HepG2 (cell line): ENCODE measurements around the gene PCYT2. TPM values are rescaled to one million over a fixed set of nuclear protein-coding genes. Genes with fewer than 3 reads are reported as not detected.

Experiments used
- ATAC-seq: fragments of 200-7000 bp; cut with Tn5 transposase; 3 replicates; pipeline ENCODE4 v1.9.1; 2020; ENCODE audit warnings: mild to moderate bottlenecking, moderate library complexity
- BruUV-seq: library from RNA; stranded (reverse); fragments of 400-500 nt; replicated peaks from 2 replicates; lab custom pipeline; 2021; lab: Mats Ljungman, UMichigan
- CTCF ChIA-PET: fragments of 300-600 bp; formaldehyde crosslinking; extraction: SDS; loops from one replicate; lab custom pipeline; 2021; ENCODE audit warnings: low total read pairs, inconsistent platforms, low intra/inter-chr PET ratio; lab: Yijun Ruan, JAX
- POLR2A ChIA-PET: fragments of 350-600 bp; sonication (Branson Sonifier 250); formaldehyde crosslinking; loops from one replicate; lab custom pipeline; 2020; ENCODE audit warnings: antibody characterized with exemption, inconsistent platforms; lab: Yijun Ruan, JAX
- DNase-seq: peaks from one replicate; pipeline ENCODE4 v3.0.0-alpha.2; 2015; ENCODE audit warnings: low spot score
- FAIRE-seq: peaks from 3 replicates; lab custom pipeline; 2011; peaks lifted over from hg19 to GRCh38; lab: Jason Lieb, UNC
- H2AFZ ChIP-seq: one replicate; pipeline ENCODE4 v1.6.1; 2011; ENCODE audit warnings: low read length, inconsistent platforms
- H3K27ac ChIP-seq: fragments of 300-600 bp; 3 replicates; pipeline ENCODE4 v1.8.0; 2011; ENCODE audit warnings: mixed run types, mild to moderate bottlenecking, mixed read lengths, low read length, inconsistent platforms; ENCODE audit not compliant: insufficient read depth; ENCODE audit errors: extremely low read length
- H3K27me3 ChIP-seq, 2 experiments: fragments of 200-600 bp in 1 of 2; 2 replicates in 1 of 2; 3 replicates in 1 of 2; pipeline versions ENCODE4 v1.6.0 to v1.8.0; 2011; ENCODE audit warnings: low read length in 2 of 2, mild to moderate bottlenecking in 2 of 2, moderate library complexity in 2 of 2, inconsistent platforms in 1 of 2; ENCODE audit not compliant: insufficient read depth in 2 of 2, control insufficient read depth in 1 of 2
- H3K36me3 ChIP-seq, 2 experiments: fragments of 200-600 bp in 1 of 2; replicated peaks in 1 of 2; 2 replicates in 1 of 2; 3 replicates in 1 of 2; pipeline versions ENCODE4 v1.5.1 to v1.8.0; 2011; ENCODE audit warnings: low read length in 2 of 2, inconsistent platforms in 1 of 2; ENCODE audit not compliant: insufficient read depth in 2 of 2, control insufficient read depth in 1 of 2
- H3K4me1 ChIP-seq: 2 replicates; pipeline ENCODE4 v1.5.1; 2012; ENCODE audit warnings: low read length, inconsistent platforms; ENCODE audit not compliant: insufficient read depth
- H3K4me2 ChIP-seq: 2 replicates; pipeline ENCODE4 v1.6.0; 2011; ENCODE audit warnings: low read depth, low read length, inconsistent platforms
- H3K4me3 ChIP-seq, 3 experiments: fragments of 200-600 bp in 1 of 3; sonication (generic), shearing (Covaris generic) in 1 of 3; replicated peaks in 1 of 3; 2 replicates each; pipeline ENCODE4 v1.5.1; 2011 to 2016; ENCODE audit warnings: low read length in 3 of 3, inconsistent platforms in 2 of 3, low read depth in 2 of 3, mild to moderate bottlenecking in 2 of 3, control low read depth in 1 of 3, mixed read lengths in 1 of 3; ENCODE audit not compliant: insufficient read depth in 1 of 3
- H3K79me2 ChIP-seq: one replicate; pipeline ENCODE4 v1.6.1; 2011; ENCODE audit warnings: low read length, inconsistent platforms; ENCODE audit not compliant: insufficient read depth
- H3K9ac ChIP-seq: 2 replicates; pipeline ENCODE4 v1.6.0; 2011; ENCODE audit warnings: mild to moderate bottlenecking, low read depth, low read length, inconsistent platforms; ENCODE audit not compliant: insufficient read depth
- H3K9me3 ChIP-seq: 2 replicates; pipeline ENCODE4 v1.5.1; 2012; ENCODE audit warnings: mild to moderate bottlenecking, low read length
- H4K20me1 ChIP-seq: 2 replicates; pipeline ENCODE4 v1.6.0; 2011; ENCODE audit warnings: inconsistent platforms, mild to moderate bottlenecking, low read length, moderate library complexity; ENCODE audit not compliant: insufficient read depth
- ARNTL ChIP-seq: sonication (generic); formaldehyde crosslinking; IDR thresholded peaks from 2 replicates; pipeline ENCODE4 v1.4.0; 2020; ENCODE audit warnings: mild to moderate bottlenecking, missing genetic modification reagents
- ATM ChIP-seq: fragments of 450-650 bp; IDR thresholded peaks from 2 replicates; pipeline ENCODE4 v1.7.1; 2017; ENCODE audit warnings: mild to moderate bottlenecking, borderline replicate concordance
- FOXK2 ChIP-seq: fragments of 450-650 bp; IDR thresholded peaks from 2 replicates; pipeline ENCODE4 v1.6.1; 2016
- IKZF1 ChIP-seq: fragments of 450-650 bp; IDR thresholded peaks from 2 replicates; pipeline ENCODE4 v1.7.1; 2016
- MATR3 ChIP-seq: sonication (generic); formaldehyde crosslinking; IDR thresholded peaks from 2 replicates; pipeline ENCODE4 v1.4.0; 2020; ENCODE audit warnings: missing genetic modification reagents
- MAX ChIP-seq: IDR thresholded peaks from 2 replicates; pipeline ENCODE4 v1.6.1; 2012; ENCODE audit warnings: inconsistent platforms
- NRL ChIP-seq: sonication (generic); formaldehyde crosslinking; IDR thresholded peaks from 2 replicates; pipeline ENCODE4 v1.5.0; 2020; ENCODE audit warnings: missing genetic modification reagents, mild to moderate bottlenecking, moderate library complexity, borderline replicate concordance
- POGZ ChIP-seq: sonication (generic); formaldehyde crosslinking; IDR thresholded peaks from 2 replicates; pipeline ENCODE4 v1.4.0; 2020; ENCODE audit warnings: mild to moderate bottlenecking, missing genetic modification reagents
- SATB2 ChIP-seq: sonication (generic); formaldehyde crosslinking; IDR thresholded peaks from 2 replicates; pipeline ENCODE4 v1.5.0; 2020; ENCODE audit warnings: missing genetic modification reagents
- SMARCE1 ChIP-seq: fragments of 450-650 bp; IDR thresholded peaks from 2 replicates; pipeline ENCODE4 v1.6.1; 2017; ENCODE audit warnings: borderline replicate concordance
- SNAI1 ChIP-seq: sonication (generic); formaldehyde crosslinking; IDR thresholded peaks from 2 replicates; pipeline ENCODE4 v1.5.0; 2020; ENCODE audit warnings: mild to moderate bottlenecking, missing genetic modification reagents, borderline replicate concordance
- SSRP1 ChIP-seq: IDR thresholded peaks from 2 replicates; pipeline ENCODE4 v1.6.1; 2016; ENCODE audit warnings: control low read depth
- TBL1XR1 ChIP-seq: fragments of 150-350 bp; IDR thresholded peaks from 2 replicates; pipeline ENCODE4 v1.6.1; 2014; ENCODE audit warnings: borderline replicate concordance, low read length; ENCODE audit not compliant: partially characterized antibody
- TBP ChIP-seq: sonication (generic); formaldehyde crosslinking; IDR thresholded peaks from 2 replicates; pipeline ENCODE4 v1.5.0; 2020; ENCODE audit warnings: missing genetic modification reagents
- TFAP4 ChIP-seq: sonication (generic); IDR thresholded peaks from 2 replicates; pipeline ENCODE4 v1.6.1; 2016; ENCODE audit warnings: low read depth, borderline replicate concordance
- YY1 ChIP-seq: IDR thresholded peaks from 2 replicates; pipeline ENCODE4 v1.6.1; 2011; ENCODE audit warnings: low read length, low read depth, moderate library complexity, mild to moderate bottlenecking; ENCODE audit not compliant: insufficient read depth, insufficient replicate concordance
- ZNF263 ChIP-seq: sonication (generic); formaldehyde crosslinking; IDR thresholded peaks from 2 replicates; pipeline ENCODE4 v1.4.0; 2020; ENCODE audit warnings: missing genetic modification reagents
- ZNF431 ChIP-seq: sonication (generic); formaldehyde crosslinking; IDR thresholded peaks from 2 replicates; pipeline ENCODE4 v1.9.0; 2022; ENCODE audit warnings: missing genetic modification reagents, low read depth, mild to moderate bottlenecking, borderline replicate concordance
- ZNF556 ChIP-seq: sonication (generic); formaldehyde crosslinking; IDR thresholded peaks from 2 replicates; pipeline ENCODE4 v1.4.0; 2020; ENCODE audit warnings: mild to moderate bottlenecking, missing genetic modification reagents, borderline replicate concordance
- ZNF558 ChIP-seq: sonication (generic); formaldehyde crosslinking; IDR thresholded peaks from 2 replicates; pipeline ENCODE4 v1.9.0; 2022; ENCODE audit warnings: mild to moderate bottlenecking, missing genetic modification reagents, borderline replicate concordance
- ZNF768 ChIP-seq: sonication (generic); formaldehyde crosslinking; IDR thresholded peaks from 2 replicates; pipeline ENCODE4 v1.4.0; 2020; ENCODE audit warnings: missing genetic modification reagents
- WGBS: methylation state at CpG from one replicate; pipeline ENCODE4 v1.1.6; 2017; ENCODE audit warnings: low lambda C conversion rate; 5-methylcytosine and 5-hydroxymethylcytosine counted together
- in situ Hi-C: cut with HindIII; loops from 2 replicates; pipeline ENCODE4 v1.10.0; 2017; ENCODE audit warnings: low pct_unique_long_range_greater_than_20kb; ENCODE audit not compliant: extremely low pct_ligation_motif_present
- intact Hi-C: fragments of 100-400 bp; cut with micrococcal nuclease; formaldehyde crosslinking; loops from one replicate; pipeline ENCODE4 v1.10.0; 2022; ENCODE audit not compliant: unreplicated experiment
- polyA plus RNA-seq, 8 experiments: library from polyadenylated mRNA; depleted of rRNA in 3 of 8; stranded (reverse) in 7 of 8; unstranded in 1 of 8; fragments of >200 nt; fragmentation: Illumina TruSeq in 4 of 8; extraction: Trizol in 4 of 8; gene quantifications; 2 replicates each; pipeline versions ENCODE4 v1.2.1 to v1.2.3, GENCODE V29; 2011 to 2016; ENCODE audit warnings: low read depth in 4 of 8, missing spikeins in 1 of 8, mixed read lengths in 1 of 8; ENCODE audit not compliant: insufficient read depth in 1 of 8
- total RNA-seq, 5 experiments: library from RNA; depleted of rRNA; stranded (reverse); fragments of >200 nt; fragmentation: Illumina TruSeq; extraction: Trizol; gene quantifications; 2 replicates each; pipeline ENCODE4 v1.2.3, GENCODE V29; 2016; ENCODE audit warnings: low read depth in 1 of 5

The PCYT2 gene
- total and polyA plus RNA-seq, 2 of the 13 experiments (the other 11 are each of a cell fraction or from before 2014, with no cell fraction given), result 147 to 297 TPM

- ATAC-seq, result no peak
- Histone ChIP-seq H4K20me1 (peaks cover 13% of the 10 kb centered on the region), H3K4me2 (no peak overlapping the region), H2AFZ (no peak overlapping the region), H3K9me3 (no peaks in the 10 kb centered on the region), H3K27me3 (no peaks in the 10 kb centered on the region), H3K9ac (no peak overlapping the region), H3K36me3 (peaks cover 9 to 23% of the 10 kb centered on the region in 2 experiments), H3K79me2 (peaks cover 25% of the 10 kb centered on the region), H3K27ac (no peak overlapping the region), H3K4me3 (no peak overlapping the region; a peak in 1 of 6 replicates), H3K4me1 (peaks cover 50% of the 10 kb centered on the region)
- in situ Hi-C loops (no loop called here), intact Hi-C loops (no loop called here)
- no peak for FAIRE-seq
- no TSS peak for BruUV-seq
- CTCF ChIA-PET, result no interaction called here
- POLR2A ChIA-PET, result interaction anchor here (1.5 kb wide), 1 partner anchor 14 kb away, joined by 5 read pairs; no protein-coding TSS in a partner anchor
- 91% methylated on average over 19 of the region's 20 CpGs for WGBS
- no peak for DNase-seq
- no peak for TF ChIP-seq ZNF431 (CRISPR knock-in tag)
- TF ChIP-seq ZNF768, result 0 out of 2 replicates have a peak, but pooled peaks have one; percentile 14
- TF ChIP-seq YY1, result peak; percentile 0
- no peak for TF ChIP-seq POGZ (CRISPR knock-in tag)
- no peak for TF ChIP-seq ZNF556 (CRISPR knock-in tag)
- TF ChIP-seq ZNF558 (CRISPR knock-in tag), result no peak
- no peak for TF ChIP-seq ATM
- TF ChIP-seq SATB2 (CRISPR knock-in tag), result no peak
- no peak for TF ChIP-seq SNAI1 (CRISPR knock-in tag)
- no peak for TF ChIP-seq SSRP1 (CRISPR knock-in tag)
- TF ChIP-seq MAX, result no peak
- TF ChIP-seq ZNF263, result no peak
- TF ChIP-seq TFAP4, result no peak
- no peak for TF ChIP-seq ARNTL
- no peak for TF ChIP-seq IKZF1
- no peak for TF ChIP-seq SMARCE1
- no peak for TF ChIP-seq FOXK2
- no peak for TF ChIP-seq TBL1XR1
- TF ChIP-seq NRL (CRISPR knock-in tag), result 0 out of 2 replicates have a peak, but pooled peaks have one; percentile 22
- TF ChIP-seq TBP (CRISPR knock-in tag), result no peak
- no peak for TF ChIP-seq MATR3 (CRISPR knock-in tag)
These were observed 19.2 kb upstream of the PCYT2 start for GRCh38 chr17:81930142-81931125.
